Measurements from ENCODE around the gene SPDYE3. TPM values are rescaled to one million over a fixed set of nuclear protein-coding genes. Genes with fewer than 3 reads are reported as not detected.
"Not testable (repeated sequence)": the region's sequence is repeated elsewhere in the genome, so short reads cannot be mapped to it uniquely, and the experiment has no call there.

The SPDYE3 gene
- total RNA-seq, 2 donors from 2014 or later, result not detected

GRCh38 chr7:100351657-100352058, 44.2 kb downstream of the SPDYE3 start:
- Histone ChIP-seq H3K27me3 (no peaks in the 10 kb centered on the region), H3K9me3 (no peaks in the 10 kb centered on the region), H3K27ac (no peak overlapping the region), H3K4me1 (no peaks in the 10 kb centered on the region), H3K4me3 (no peak overlapping the region), H3K36me3 (peaks cover 93% of the 10 kb centered on the region)
- DNase-seq (ENCODE audit: low spot score), result no peak
- TF ChIP-seq, protein P1, sequence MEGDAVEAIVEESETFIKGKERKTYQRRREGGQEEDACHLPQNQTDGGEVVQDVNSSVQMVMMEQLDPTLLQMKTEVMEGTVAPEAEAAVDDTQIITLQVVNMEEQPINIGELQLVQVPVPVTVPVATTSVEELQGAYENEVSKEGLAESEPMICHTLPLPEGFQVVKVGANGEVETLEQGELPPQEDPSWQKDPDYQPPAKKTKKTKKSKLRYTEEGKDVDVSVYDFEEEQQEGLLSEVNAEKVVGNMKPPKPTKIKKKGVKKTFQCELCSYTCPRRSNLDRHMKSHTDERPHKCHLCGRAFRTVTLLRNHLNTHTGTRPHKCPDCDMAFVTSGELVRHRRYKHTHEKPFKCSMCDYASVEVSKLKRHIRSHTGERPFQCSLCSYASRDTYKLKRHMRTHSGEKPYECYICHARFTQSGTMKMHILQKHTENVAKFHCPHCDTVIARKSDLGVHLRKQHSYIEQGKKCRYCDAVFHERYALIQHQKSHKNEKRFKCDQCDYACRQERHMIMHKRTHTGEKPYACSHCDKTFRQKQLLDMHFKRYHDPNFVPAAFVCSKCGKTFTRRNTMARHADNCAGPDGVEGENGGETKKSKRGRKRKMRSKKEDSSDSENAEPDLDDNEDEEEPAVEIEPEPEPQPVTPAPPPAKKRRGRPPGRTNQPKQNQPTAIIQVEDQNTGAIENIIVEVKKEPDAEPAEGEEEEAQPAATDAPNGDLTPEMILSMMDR (IDR thresholded peaks at IDR 0.05), result no peak

GRCh38 chr7:100352230-100352781, 44.8 kb downstream of the SPDYE3 start:
- not testable (repeated sequence) for H3K27ac ChIP-seq; H3K27me3 ChIP-seq; H3K9me3 ChIP-seq; DNase-seq (ENCODE audit: low spot score); H3K4me3 ChIP-seq; H3K4me1 ChIP-seq
- H3K36me3 ChIP-seq, result peaks cover 93% of the 10 kb centered on the region

DNA sequence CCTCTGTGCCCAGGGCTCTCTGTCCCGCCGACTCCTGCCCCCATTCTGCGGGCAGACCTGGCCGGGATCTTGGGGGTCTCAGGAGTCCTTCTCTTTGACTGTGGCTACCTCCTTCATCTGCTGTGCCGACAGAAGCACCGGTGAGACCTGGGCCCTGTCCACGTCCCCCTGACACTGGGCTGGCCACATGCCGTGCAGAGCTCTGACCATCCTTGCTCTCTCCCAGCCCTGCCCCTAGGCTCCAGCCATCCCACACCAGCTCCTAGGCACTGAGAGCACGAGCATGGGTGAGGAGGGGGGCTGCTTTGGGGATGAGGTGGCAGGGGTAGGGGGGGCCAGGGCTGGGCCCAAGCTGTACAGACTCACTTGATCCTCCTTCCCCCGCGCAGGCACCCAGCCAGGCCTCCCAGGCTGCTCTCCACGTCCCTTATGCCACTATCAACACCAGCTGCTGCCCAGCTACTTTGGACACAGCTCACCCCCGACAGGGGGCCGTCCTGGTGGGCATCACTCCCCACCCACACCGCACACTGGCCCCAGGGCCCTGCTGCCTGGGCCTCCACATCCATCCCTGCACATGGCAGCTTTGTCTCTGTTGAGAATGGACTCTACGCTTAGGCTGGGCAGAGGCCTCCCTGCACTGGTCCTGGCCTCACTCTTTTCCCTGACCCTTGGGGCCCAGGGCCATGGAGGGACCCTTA, 45.6 kb downstream of the SPDYE3 start:
- peaks cover 93% of the 10 kb centered on the region for H3K36me3 ChIP-seq
- TF ChIP-seq, protein P1 (IDR thresholded peaks at IDR 0.05), result no peak
- H3K4me1 ChIP-seq, result no peaks in the 10 kb centered on the region
- H3K9me3 ChIP-seq, result no peaks in the 10 kb centered on the region
- H3K27me3 ChIP-seq, result no peaks in the 10 kb centered on the region
- no peak overlapping the region for H3K4me3 ChIP-seq
- H3K27ac ChIP-seq, result no peak overlapping the region
- no peak for DNase-seq (ENCODE audit: low spot score)

GRCh38 chr7:100353685-100354330, 46.3 kb downstream of the SPDYE3 start:
- no peaks in the 10 kb centered on the region for H3K27me3 ChIP-seq
- TF ChIP-seq, protein P1 (IDR thresholded peaks at IDR 0.05), result no peak
- no peaks in the 10 kb centered on the region for H3K9me3 ChIP-seq
- no peak overlapping the region for H3K27ac ChIP-seq
- DNase-seq (ENCODE audit: low spot score), result no peak
- no peak overlapping the region for H3K4me3 ChIP-seq
- no peaks in the 10 kb centered on the region for H3K4me1 ChIP-seq
- peaks cover 93% of the 10 kb centered on the region for H3K36me3 ChIP-seq

DNA sequence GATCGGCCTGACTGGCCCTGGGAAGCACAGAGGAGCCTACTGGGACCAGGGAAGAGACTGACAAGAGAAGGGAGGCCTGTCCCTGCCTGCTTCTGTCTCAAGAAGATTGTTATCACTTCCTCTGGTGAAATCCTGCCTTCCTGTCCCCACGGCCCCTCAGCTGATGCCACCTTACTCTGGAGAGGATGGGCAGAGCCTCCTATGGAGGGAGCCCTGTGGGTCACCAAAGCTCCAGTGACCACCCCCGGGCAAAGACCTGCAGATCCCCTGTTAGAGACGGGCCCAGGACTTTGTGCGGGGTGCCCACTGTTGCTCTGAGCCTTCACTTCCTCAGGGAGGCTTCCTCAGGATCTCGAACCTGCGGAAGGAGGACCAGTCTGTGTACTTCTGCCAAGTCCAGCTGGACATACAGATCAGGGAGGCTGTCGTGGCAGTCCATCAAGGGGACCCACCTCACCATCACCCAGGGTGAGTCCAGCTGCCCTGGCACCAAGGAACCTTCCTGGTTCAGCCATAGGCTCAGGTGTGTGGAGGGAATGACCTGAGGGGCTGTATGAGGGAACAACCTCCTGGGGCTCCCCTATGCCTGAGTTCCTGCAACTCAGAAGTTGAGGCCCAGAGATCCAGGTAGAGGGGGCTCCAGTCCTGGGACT, 49.0 kb downstream of the SPDYE3 start:
- TF ChIP-seq, protein P1 (IDR thresholded peaks at IDR 0.05), result no peak
- peaks cover 95% of the 10 kb centered on the region for H3K36me3 ChIP-seq
- no peak for DNase-seq (ENCODE audit: low spot score)

GRCh38 chr7:100357131-100357561, 49.6 kb downstream of the SPDYE3 start:
- Histone ChIP-seq H3K27me3 (no peaks in the 10 kb centered on the region), H3K4me1 (no peaks in the 10 kb centered on the region), H3K9me3 (no peaks in the 10 kb centered on the region), H3K36me3 (peaks cover 99% of the 10 kb centered on the region), H3K27ac (no peak overlapping the region), H3K4me3 (no peak overlapping the region)
- no peak for DNase-seq (ENCODE audit: low spot score)
- TF ChIP-seq, protein P1 (IDR thresholded peaks at IDR 0.05), result no peak

More for the DNA sequence above, 49.0 kb downstream of the SPDYE3 start:
- Histone ChIP-seq H3K9me3 (no peaks in the 10 kb centered on the region), H3K27ac (no peak overlapping the region), H3K4me1 (no peaks in the 10 kb centered on the region), H3K4me3 (no peak overlapping the region), H3K27me3 (no peaks in the 10 kb centered on the region)
